Fibroblast of lung (primary cell): ENCODE data around the gene IL31.

Source experiments
- CTCF ChIP-seq, 2 donors: IDR thresholded peaks in 1 of 2; conservative IDR thresholded peaks in 1 of 2; 1 replicate in 1 of 2; 2 replicates in 1 of 2; pipeline ENCODE4 v1.5.1; 2011 to 2012; ENCODE audit warnings: low read length in 2 of 2, control low read depth in 1 of 2, inconsistent platforms in 1 of 2, low read depth in 1 of 2, mild to moderate bottlenecking in 1 of 2
- EZH2 ChIP-seq: IDR thresholded peaks from 2 replicates; pipeline ENCODE4 v1.5.1; 2012; ENCODE audit warnings: low read length, control low read depth, mild to moderate bottlenecking; ENCODE audit errors: missing control alignments

- TF ChIP-seq EZH2 (no peak), CTCF (conservative IDR thresholded peaks at IDR 0.05 in 1 of 2, IDR thresholded peaks at IDR 0.05 in 1 of 2; ENCODE audit: low read depth in 1 of 2, low read length in 2 of 2) (no peak)
Measured at GRCh38 chr12:122216445-122216844, 42.4 kb upstream of the IL31 start.
